ENCODE results near the gene LRRC14B.
A peak's percentile ranks its signal among the peaks of the same experiment; 100 is the strongest.

- TF ChIP-seq CTCF (IDR thresholded peaks at IDR 0.05) = peak; percentile 85 to 90 (median 89)
- no peak for TF ChIP-seq POLR2AphosphoS5 (IDR thresholded peaks at IDR 0.05)
Observed at GRCh38 chr5:188488-189481, 2.5 kb upstream of the LRRC14B start.

All from breast epithelium (tissue), 3 donors.